T-helper 1 cell (primary cell): Measurements from ENCODE around the gene GRIP2.

Source experiments
- DNase-seq, 5 donors: peaks; one replicate each; pipeline ENCODE4 v3.0.0-alpha.2; 2012 to 2020

The GRIP2 gene

DNA sequence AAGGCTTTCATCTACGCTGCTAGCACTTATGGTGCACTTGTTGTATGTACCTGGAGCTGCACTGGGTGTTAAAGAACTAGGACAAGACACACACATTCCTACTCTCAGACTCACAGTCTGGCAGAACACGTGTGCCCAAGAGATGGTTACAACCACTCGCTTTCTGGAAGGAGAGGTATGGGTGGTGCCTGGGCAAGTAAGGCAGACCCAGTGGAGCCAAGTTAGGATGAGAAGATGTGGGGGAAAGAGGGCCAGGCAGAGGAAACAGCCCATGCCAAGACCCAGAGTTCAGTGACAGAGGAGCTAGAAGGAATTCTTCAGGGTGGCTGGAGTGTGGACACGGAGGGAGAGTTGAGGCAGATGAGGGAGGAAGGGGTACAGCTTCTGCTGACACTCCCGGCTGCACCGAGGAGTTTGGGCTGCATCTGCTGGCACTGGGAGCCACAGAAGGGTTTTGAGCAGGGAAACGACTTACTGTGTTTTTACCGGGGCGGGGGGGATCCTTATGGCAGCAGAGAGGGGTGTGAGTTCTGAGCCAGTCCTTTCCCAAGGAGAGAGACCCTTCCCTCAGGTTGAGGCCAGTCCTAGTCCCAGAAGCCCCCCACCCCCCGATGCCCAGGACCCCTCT lies 59.0 kb downstream of the GRIP2 start:
- DNase-seq: no peak

- no peak for DNase-seq
These were observed 59.7 kb downstream of the GRIP2 start for GRCh38 chr3:14480207-14481017.

DNA sequence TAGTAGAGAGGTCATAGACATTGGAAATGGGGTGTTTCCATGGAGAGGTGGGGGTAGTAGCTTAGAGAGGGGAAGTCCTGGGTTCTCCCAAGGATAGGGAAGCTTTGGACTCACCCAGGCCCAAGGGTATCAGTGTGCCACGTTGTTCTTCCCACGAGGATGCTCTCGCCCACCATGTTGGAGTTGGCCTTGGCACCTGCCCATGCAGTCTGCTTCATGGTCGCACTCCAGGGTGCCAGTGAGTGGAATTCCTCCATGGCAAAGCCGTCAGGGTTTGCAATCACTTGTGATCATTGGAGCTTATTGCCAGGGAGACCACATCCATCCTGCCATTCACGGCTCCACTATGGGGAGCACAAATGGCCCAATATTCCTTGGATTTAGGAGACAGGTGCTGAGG lies 60.6 kb downstream of the GRIP2 start:
- DNase-seq: no peak

DNA sequence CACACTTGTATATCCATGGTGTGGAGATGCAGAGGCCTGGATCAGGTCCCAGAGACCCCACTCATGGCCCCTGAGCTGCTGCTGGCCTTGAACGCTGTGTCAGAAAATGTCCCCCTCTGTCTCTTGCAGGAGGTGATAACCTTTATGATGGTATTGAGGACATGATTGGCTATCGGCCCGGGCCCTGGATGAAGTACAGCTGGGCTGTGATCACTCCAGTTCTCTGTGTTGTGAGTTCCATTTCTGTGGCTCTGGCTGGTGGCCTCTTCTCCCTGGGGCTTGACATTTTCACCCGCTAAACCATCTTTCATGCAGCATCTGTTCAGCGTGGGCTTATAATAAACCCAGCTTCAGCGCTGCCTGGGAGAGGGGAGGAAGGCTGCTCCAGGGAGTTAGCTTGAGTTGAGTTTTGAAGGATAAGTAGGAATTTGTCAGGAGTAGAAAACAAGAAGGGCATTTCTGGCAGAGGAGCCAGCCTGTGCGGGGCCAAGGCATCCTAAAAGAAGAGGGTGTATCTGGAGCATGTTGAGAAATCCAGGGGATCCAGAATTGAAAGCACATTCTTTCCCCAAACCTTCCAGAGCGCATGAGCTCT lies 61.1 kb downstream of the GRIP2 start:
- DNase-seq: no peak

- DNase-seq: no peak
These were observed 62.7 kb downstream of the GRIP2 start for GRCh38 chr3:14477311-14477935.

DNA sequence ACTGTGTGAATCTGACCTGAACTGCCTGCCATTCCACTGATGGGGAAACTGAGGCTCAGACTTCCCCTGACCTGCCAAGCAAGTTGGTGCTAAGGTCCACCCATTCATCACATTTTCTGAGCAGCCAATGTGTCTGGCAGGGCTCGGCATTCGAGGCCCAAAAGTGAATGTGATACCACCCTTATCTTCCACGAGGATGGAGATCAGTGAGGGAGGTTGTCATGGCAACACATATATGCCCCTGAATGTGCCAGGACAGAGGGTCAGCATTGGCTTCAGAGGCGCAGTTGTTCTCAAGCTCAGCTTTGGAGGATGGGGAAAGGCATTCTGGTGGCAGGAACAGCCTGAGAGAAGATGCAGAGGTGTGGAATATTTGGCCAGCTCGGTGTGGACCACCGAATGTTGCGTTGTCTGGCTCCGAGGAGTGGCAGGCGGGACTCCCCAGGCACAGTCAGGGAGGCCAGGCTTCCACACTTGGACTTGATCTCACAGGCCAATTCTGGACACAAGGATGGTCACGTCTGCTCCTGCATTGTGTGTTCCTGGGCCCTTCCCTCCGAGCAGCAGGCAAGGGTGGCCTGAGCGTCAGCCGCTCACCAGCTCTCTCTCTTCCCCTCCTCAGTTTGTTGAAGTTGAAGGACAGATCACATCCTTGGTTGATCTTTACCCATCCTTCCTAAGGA lies 63.4 kb downstream of the GRIP2 start:
- no peak for DNase-seq

- DNase-seq: no peak
These were observed 64.5 kb downstream of the GRIP2 start for GRCh38 chr3:14475621-14476020.

GRCh38 chr3:14474363-14475081 lies 65.6 kb downstream of the GRIP2 start:
- DNase-seq: no peak

- DNase-seq: no peak
These were observed 66.7 kb downstream of the GRIP2 start for GRCh38 chr3:14473411-14473891.

- no peak for DNase-seq
These were observed 67.4 kb downstream of the GRIP2 start for GRCh38 chr3:14472471-14473351.

- DNase-seq: no peak
These were observed 68.5 kb downstream of the GRIP2 start for GRCh38 chr3:14471690-14472089.

- no peak for DNase-seq
These were observed 69.1 kb downstream of the GRIP2 start for GRCh38 chr3:14471016-14471415.

DNA sequence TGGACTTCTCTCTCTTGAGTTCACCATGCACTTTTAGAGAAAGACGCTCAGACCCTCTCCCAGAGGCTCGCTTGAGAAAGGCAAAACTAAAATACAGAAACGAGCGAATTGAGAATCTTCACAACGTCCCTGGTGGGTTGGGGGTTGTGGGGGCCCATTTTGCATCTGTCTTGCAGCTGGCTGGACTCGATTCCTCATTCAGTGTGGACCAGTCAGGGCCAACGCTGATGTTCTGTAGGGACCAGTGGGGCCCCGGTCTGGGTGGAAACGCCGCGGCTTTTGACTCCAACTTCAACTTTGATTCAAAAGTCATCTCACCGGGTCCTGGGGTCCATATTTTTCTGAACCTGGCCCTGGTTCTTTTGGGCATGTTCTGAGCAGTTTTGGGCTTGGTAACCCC lies 69.7 kb downstream of the GRIP2 start:
- DNase-seq: no peak

DNA sequence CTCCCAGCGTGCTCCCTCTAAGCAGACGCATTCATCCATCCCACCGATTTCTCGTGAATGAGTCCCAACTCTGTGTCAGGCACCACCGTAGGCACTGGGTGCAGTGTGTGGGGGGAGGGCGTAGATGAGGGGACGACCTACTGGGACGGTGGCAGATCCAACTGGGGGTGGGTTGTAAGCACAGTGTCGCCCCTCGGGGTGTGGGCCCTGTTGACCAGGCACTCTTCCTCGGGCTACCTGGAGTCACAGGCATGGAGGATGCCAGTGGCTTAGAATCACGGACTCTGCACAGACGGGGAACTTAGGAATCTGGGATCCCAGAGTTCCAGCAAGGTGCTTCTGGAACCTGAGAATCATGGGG lies 71.5 kb downstream of the GRIP2 start:
- no peak for DNase-seq

- peak in 3 of 5 donors; percentile 17 to 41 (median 20) for DNase-seq
These were observed 72.1 kb downstream of the GRIP2 start for GRCh38 chr3:14467814-14468620.

GRCh38 chr3:14466179-14466903 lies 73.8 kb downstream of the GRIP2 start:
- no peak for DNase-seq

GRCh38 chr3:14465425-14465824 lies 74.7 kb downstream of the GRIP2 start:
- DNase-seq: no peak

DNA sequence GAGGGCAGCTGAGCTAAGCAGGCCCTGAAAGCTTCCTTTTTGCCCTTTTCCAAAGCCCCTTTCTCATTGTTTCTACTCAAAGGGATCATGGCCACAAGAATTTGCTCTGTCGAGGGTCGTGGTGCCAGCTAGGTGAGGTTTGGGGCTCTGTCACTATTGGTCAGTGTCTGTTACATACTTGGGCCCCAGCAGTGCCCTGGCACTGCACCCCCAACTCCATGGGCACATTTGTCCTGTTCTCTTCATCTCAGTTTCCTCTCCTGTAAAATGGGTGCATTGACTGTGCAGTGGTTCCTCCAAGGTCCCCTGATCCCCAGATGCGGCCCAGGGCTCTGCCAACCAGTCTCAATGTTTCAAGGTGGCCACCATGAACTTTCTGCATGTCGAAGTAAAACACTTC lies 75.6 kb downstream of the GRIP2 start:
- no peak for DNase-seq

DNA sequence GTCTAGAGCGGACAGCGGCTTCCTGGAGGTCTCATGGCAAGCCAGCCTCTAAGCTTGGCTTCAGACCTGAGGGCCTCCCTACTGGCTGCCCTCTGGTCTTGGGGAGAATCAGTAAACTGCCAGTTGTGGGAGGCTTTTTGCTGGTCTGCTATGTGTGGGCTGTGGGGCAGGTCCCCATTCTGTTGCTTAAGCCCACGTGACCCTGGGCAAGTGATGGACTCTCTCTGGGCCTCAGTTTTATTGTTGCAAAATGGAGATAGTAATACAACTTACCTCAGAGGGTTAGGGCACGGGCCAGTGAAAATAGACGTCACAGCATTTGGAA lies 76.0 kb downstream of the GRIP2 start:
- no peak for DNase-seq
